Measurements from ENCODE around the gene SLC25A1.

SLC25A1 gene

DNA sequence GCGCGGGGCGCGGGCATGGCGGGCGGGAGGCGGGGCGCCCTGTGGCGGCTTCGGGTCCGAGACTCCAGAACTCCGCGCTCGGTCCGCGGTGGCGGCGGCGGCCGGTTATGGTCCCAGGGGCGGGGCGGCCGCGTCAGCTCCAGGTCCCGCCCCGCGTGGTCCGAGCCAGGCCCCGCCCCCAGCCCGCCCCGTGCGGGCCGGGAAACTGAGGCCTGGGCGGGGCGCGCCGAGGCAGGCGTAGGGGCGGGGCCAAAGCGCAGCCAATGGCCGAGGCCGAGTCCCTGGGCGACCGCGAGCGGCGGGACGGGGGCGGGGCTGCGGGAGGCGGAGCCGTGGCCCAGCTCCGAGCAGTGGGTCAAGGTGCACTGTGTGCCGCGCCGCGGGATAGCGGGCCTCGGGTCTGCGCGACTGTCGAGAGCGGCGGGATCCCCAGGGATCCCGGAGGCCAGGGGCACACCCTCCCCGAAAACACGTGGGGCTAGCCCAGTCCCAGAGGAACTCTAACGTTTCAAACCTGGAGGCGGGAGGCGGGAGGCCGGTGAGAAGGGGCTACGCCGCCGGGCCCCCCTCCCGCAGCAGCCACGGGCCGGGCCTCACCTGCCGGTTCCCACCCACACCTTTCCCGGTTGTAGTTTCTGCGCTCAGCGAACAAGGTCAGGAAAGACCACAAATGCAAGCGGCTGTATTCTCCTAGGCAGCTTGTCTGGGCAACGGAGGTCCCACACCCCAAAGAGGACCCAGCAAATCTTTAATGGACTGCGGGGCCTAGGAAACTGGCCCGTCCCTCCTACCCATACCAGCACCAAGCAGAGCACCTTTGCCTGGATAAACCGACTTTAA, at the start of gene SLC25A1:
SLC25A1 (minus strand) TSS at position 80 of the 840 bp plus-strand sequence; CDS start at position 17, 63 bp downstream.
- peaks cover 26% of the 10 kb centered on the region for H3K4me1 ChIP-seq (ENCODE audit: low read length)
- H3K27ac ChIP-seq (ENCODE audit: low read length): peak within 1 kb of the TSS; percentile 47
- peak within 1 kb of the TSS; percentile 94 for H2AFZ ChIP-seq (ENCODE audit: low read depth, low read length)

DNA sequence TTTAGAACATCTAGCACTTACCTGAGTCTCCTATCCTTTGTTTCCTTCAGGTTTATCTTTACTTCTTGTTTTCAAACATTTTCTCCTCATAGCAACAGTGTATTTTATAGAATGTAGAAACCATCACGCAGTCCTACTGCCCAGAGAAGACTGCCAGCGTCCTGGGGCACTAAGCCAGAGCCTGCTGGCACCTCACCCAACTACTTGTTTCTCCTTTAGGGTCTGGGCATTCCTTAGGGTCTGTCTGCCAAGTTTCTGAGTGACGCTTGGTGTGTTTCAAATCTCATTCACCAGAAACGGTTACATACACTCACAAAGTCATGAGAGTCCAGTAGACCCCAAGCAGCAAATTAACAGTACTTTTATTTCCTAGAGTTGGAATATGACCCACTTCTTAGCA, 49.6 kb upstream of the SLC25A1 start:
- Histone ChIP-seq H3K36me3 (replicated peaks; ENCODE audit: low read depth, low read length) (no peaks in the 10 kb centered on the region), H3K27ac (ENCODE audit: low read length) (no peak overlapping the region), H2AFZ (ENCODE audit: low read depth, low read length) (no peak overlapping the region), H4K20me1 (ENCODE audit: insufficient read depth, low read length) (no peaks in the 10 kb centered on the region), H3K4me1 (ENCODE audit: low read length) (no peaks in the 10 kb centered on the region), H3K4me2 (ENCODE audit: low read length) (no peak overlapping the region), H3K4me3 (ENCODE audit: low read length) (no peak overlapping the region), H3K9me3 (ENCODE audit: insufficient read depth, low read length) (no peaks in the 10 kb centered on the region), H3K9ac (ENCODE audit: low read length) (no peak overlapping the region), H3K79me2 (ENCODE audit: low read length) (no peaks in the 10 kb centered on the region), H3K27me3 (ENCODE audit: low read depth, low read length) (no peaks in the 10 kb centered on the region)
- TF ChIP-seq EZH2phosphoT487 (IDR thresholded peaks at IDR 0.05; ENCODE audit: low read depth): no peak
- TF ChIP-seq, protein P1, sequence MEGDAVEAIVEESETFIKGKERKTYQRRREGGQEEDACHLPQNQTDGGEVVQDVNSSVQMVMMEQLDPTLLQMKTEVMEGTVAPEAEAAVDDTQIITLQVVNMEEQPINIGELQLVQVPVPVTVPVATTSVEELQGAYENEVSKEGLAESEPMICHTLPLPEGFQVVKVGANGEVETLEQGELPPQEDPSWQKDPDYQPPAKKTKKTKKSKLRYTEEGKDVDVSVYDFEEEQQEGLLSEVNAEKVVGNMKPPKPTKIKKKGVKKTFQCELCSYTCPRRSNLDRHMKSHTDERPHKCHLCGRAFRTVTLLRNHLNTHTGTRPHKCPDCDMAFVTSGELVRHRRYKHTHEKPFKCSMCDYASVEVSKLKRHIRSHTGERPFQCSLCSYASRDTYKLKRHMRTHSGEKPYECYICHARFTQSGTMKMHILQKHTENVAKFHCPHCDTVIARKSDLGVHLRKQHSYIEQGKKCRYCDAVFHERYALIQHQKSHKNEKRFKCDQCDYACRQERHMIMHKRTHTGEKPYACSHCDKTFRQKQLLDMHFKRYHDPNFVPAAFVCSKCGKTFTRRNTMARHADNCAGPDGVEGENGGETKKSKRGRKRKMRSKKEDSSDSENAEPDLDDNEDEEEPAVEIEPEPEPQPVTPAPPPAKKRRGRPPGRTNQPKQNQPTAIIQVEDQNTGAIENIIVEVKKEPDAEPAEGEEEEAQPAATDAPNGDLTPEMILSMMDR (IDR thresholded peaks at IDR 0.05; ENCODE audit: low read depth, low read length): no peak

More for the DNA sequence above, at the start of gene SLC25A1:
- peaks cover 34% of the 10 kb centered on the region for H3K79me2 ChIP-seq (ENCODE audit: low read length)
- H3K4me2 ChIP-seq (ENCODE audit: low read length): peak within 1 kb of the TSS; percentile 93
- peak within 1 kb of the TSS; percentile 90 for H3K4me3 ChIP-seq (ENCODE audit: low read length)
- no peak for TF ChIP-seq EZH2phosphoT487 (IDR thresholded peaks at IDR 0.05; ENCODE audit: low read depth)
- TF ChIP-seq, protein P1 (IDR thresholded peaks at IDR 0.05; ENCODE audit: low read depth, low read length): no peak
- H3K9ac ChIP-seq (ENCODE audit: low read length): peak within 1 kb of the TSS; percentile 83
- H3K9me3 ChIP-seq (ENCODE audit: insufficient read depth, low read length): no peaks in the 10 kb centered on the region
- H3K27me3 ChIP-seq (ENCODE audit: low read depth, low read length): peaks cover 5% of the 10 kb centered on the region; the same call in 1 of the 2 replicates
- H4K20me1 ChIP-seq (ENCODE audit: insufficient read depth, low read length): 0 out of 2 replicates have a peak, but pooled peaks cover 13% of the 10 kb centered on the region
- peaks cover 5% of the 10 kb centered on the region for H3K36me3 ChIP-seq (replicated peaks; ENCODE audit: low read depth, low read length)

DNA sequence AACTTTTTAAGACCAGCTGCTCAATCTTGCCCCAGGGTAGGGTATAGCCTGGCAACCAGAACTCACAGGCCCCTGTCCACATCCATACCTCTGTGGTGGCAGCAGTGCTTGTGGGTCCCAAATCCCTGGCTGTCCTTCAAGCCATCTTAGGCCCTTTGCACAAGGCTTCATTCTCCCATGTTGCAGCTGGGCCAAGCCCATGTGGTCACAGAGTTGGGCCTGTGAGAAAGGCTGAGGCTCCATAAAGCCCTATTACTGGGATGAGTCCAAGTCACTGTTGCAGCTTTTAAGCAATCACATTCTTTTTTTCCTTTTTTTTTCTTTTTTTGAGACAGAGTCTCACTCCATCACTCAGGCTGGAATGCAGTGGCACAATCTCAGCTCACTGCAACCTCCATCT, 47.9 kb upstream of the SLC25A1 start:
- H3K9me3 ChIP-seq (ENCODE audit: insufficient read depth, low read length): no peaks in the 10 kb centered on the region
- H2AFZ ChIP-seq (ENCODE audit: low read depth, low read length): no peak overlapping the region
- no peak overlapping the region for H3K4me3 ChIP-seq (ENCODE audit: low read length)
- H3K27me3 ChIP-seq (ENCODE audit: low read depth, low read length): no peaks in the 10 kb centered on the region
- TF ChIP-seq EZH2phosphoT487 (IDR thresholded peaks at IDR 0.05; ENCODE audit: low read depth): no peak
- TF ChIP-seq, protein P1 (IDR thresholded peaks at IDR 0.05; ENCODE audit: low read depth, low read length): no peak
- no peaks in the 10 kb centered on the region for H3K79me2 ChIP-seq (ENCODE audit: low read length)
- no peaks in the 10 kb centered on the region for H3K36me3 ChIP-seq (replicated peaks; ENCODE audit: low read depth, low read length)
- H3K9ac ChIP-seq (ENCODE audit: low read length): no peak overlapping the region
- H3K27ac ChIP-seq (ENCODE audit: low read length): no peak overlapping the region
- no peak overlapping the region for H3K4me2 ChIP-seq (ENCODE audit: low read length)
- no peaks in the 10 kb centered on the region for H3K4me1 ChIP-seq (ENCODE audit: low read length)
- H4K20me1 ChIP-seq (ENCODE audit: insufficient read depth, low read length): no peaks in the 10 kb centered on the region

DNA sequence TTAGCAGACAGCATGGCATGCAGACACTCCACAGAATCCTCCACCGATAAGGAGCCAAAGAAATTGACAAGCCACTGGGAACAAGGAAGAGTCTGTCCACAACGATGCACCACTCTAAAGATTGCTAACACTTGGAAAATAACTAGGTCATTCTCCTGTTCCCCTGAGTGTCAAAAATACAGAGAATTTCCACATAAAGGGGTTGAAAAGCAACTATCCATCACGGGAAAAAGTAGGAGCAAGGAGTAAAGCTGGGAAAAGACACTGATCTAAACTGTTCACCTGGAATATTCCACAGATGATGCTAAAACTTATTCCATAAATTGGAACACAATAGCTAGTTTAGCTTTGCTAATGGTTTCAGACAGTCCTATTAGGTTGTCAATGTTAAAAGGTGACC, 47.0 kb upstream of the SLC25A1 start:
- H3K27ac ChIP-seq (ENCODE audit: low read length): no peak overlapping the region
- H3K79me2 ChIP-seq (ENCODE audit: low read length): no peaks in the 10 kb centered on the region
- H3K4me3 ChIP-seq (ENCODE audit: low read length): no peak overlapping the region
- no peaks in the 10 kb centered on the region for H3K36me3 ChIP-seq (replicated peaks; ENCODE audit: low read depth, low read length)
- no peaks in the 10 kb centered on the region for H3K9me3 ChIP-seq (ENCODE audit: insufficient read depth, low read length)
- H2AFZ ChIP-seq (ENCODE audit: low read depth, low read length): no peak overlapping the region
- H3K9ac ChIP-seq (ENCODE audit: low read length): no peak overlapping the region
- H3K27me3 ChIP-seq (ENCODE audit: low read depth, low read length): no peaks in the 10 kb centered on the region
- no peaks in the 10 kb centered on the region for H3K4me1 ChIP-seq (ENCODE audit: low read length)
- no peak for TF ChIP-seq EZH2phosphoT487 (IDR thresholded peaks at IDR 0.05; ENCODE audit: low read depth)
- TF ChIP-seq, protein P1 (IDR thresholded peaks at IDR 0.05; ENCODE audit: low read depth, low read length): no peak
- no peak overlapping the region for H3K4me2 ChIP-seq (ENCODE audit: low read length)
- H4K20me1 ChIP-seq (ENCODE audit: insufficient read depth, low read length): no peaks in the 10 kb centered on the region
